Measurements from ENCODE around the gene C2orf76. TPM values are rescaled to one million over a fixed set of nuclear protein-coding genes. Genes with fewer than 3 reads are reported as not detected.

Gene C2orf76
- total RNA-seq, 2 donors from 2014 or later: 10.7 to 10.9 TPM

- H3K27me3 Mint-ChIP-seq (ENCODE audit: insufficient read depth): no peaks in the 10 kb centered on the region
- WGBS, 2 experiments (ENCODE audit: insufficient coverage in 1 of 2, insufficient read length in 1 of 2): 86 to 89% methylated on average over 5 to 6 of the region's 6 CpGs
- H3K27ac Mint-ChIP-seq: no peak overlapping the region
- no peak overlapping the region for H3K4me3 Mint-ChIP-seq
- H3K9ac ChIP-seq (ENCODE audit: extremely low read depth, low read length, poor library complexity, severe bottlenecking): no peak overlapping the region
- H3K9me3 ChIP-seq (ENCODE audit: control insufficient read depth, low read length): no peaks in the 10 kb centered on the region
- no peaks in the 10 kb centered on the region for H3K27me3 ChIP-seq (ENCODE audit: control insufficient read depth, insufficient read depth, low read length, poor library complexity, severe bottlenecking)
- no peak overlapping the region for H3K27ac ChIP-seq (ENCODE audit: low read depth, low read length)
- H3K9me3 Mint-ChIP-seq: peaks cover 1% of the 10 kb centered on the region
- H3K36me3 ChIP-seq (ENCODE audit: control insufficient read depth, insufficient read depth, low read length): no peaks in the 10 kb centered on the region
- no peaks in the 10 kb centered on the region for H3K4me1 Mint-ChIP-seq
- peak; percentile 40 for DNase-seq
- H3K4me1 ChIP-seq (ENCODE audit: control insufficient read depth, insufficient read depth, low read length): no peaks in the 10 kb centered on the region
- TF ChIP-seq CTCF (conservative IDR thresholded peaks at IDR 0.05): no peak
- H3K36me3 Mint-ChIP-seq (ENCODE audit: low read depth): no peaks in the 10 kb centered on the region
- H3K4me3 ChIP-seq (ENCODE audit: low read length): no peak overlapping the region
These were observed 101.0 kb downstream of the C2orf76 start for GRCh38 chr2:119265693-119266066.

DNA sequence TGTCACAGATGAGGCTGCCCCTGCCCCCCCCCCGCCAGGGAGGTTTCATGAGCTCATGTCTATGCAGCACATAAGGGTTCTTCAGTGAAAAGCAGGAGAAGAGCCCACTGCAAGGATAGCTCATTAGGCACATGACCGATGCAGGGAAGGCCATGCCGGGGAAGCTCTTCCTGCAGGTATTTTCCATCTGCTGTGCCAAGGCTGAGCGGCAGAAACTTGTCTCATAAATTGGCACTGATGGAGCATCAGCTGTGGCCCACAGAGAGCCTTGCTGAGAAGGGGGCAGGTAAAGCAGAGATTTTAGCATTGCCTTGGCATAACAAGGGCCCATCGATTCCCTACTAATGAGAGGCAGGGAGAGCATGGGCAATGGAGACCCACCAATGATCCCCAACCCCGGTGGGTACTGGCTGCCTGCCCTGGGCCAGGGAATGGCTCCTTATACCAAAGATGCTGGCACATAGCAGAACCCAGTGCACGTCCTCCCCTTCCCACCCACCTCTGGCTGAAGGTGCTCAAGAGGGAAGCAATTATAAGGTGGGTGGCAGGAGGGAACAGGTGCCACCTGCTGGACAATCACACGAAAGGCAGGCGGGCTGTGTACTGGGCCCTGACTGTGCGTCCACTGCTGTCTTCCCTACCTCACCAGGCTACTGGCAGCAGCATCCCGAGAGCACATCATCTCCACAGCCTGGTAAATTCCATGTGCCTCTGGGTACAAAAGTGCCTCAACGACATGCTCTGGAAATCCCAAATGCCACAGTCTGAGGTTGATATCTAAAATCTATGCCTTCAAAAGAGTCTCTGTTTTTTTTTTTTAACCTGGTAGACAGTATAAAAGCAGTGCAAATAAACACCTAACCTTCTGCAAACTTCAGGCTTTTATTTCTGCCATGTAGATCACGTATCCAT is 101.6 kb downstream of the C2orf76 start:
- Histone ChIP-seq H3K27ac (ENCODE audit: low read depth, low read length) (no peak overlapping the region), H3K36me3 (ENCODE audit: control insufficient read depth, insufficient read depth, low read length) (no peaks in the 10 kb centered on the region), H3K4me1 (ENCODE audit: control insufficient read depth, insufficient read depth, low read length) (no peaks in the 10 kb centered on the region), H3K9me3 (ENCODE audit: control insufficient read depth, low read length) (no peaks in the 10 kb centered on the region), H3K27me3 (ENCODE audit: control insufficient read depth, insufficient read depth, low read length, poor library complexity, severe bottlenecking) (no peaks in the 10 kb centered on the region), H3K4me3 (ENCODE audit: low read length) (no peak overlapping the region), H3K9ac (ENCODE audit: extremely low read depth, low read length, poor library complexity, severe bottlenecking) (no peak overlapping the region)
- peak; percentile 90 for TF ChIP-seq CTCF (conservative IDR thresholded peaks at IDR 0.05)
- no peaks in the 10 kb centered on the region for H3K27me3 Mint-ChIP-seq (ENCODE audit: insufficient read depth)
- no peaks in the 10 kb centered on the region for H3K4me1 Mint-ChIP-seq
- H3K27ac Mint-ChIP-seq: no peak overlapping the region
- peak; percentile 89 for DNase-seq
- H3K36me3 Mint-ChIP-seq (ENCODE audit: low read depth): no peaks in the 10 kb centered on the region
- no peaks in the 10 kb centered on the region for H3K9me3 Mint-ChIP-seq
- WGBS, 2 experiments (ENCODE audit: insufficient coverage in 1 of 2, insufficient read length in 1 of 2): 60 to 65% methylated on average over 8 to 13 of the region's 13 CpGs
- no peak overlapping the region for H3K4me3 Mint-ChIP-seq

DNA sequence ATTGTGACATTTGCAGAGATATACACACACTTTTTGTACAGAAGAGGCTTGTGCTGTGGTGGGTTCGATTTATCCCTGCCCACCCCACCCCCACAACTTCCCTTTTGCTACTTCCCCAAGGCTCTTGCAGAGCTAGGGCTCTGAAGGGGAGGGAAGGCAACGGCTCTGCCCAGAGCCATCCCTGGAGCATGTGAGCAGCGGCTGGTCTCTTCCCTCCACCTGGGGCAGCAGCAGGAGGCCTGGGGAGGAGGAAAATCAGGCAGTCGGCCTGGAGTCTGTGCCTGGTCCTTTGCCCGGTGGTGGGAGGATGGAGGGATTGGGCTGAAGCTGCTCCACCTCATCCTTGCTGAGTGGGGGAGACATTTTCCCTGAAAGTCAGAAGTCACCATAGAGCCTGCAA is 103.0 kb downstream of the C2orf76 start:
- H3K36me3 Mint-ChIP-seq (ENCODE audit: low read depth): no peaks in the 10 kb centered on the region
- H3K9me3 ChIP-seq (ENCODE audit: control insufficient read depth, low read length): no peaks in the 10 kb centered on the region
- no peaks in the 10 kb centered on the region for H3K27me3 Mint-ChIP-seq (ENCODE audit: insufficient read depth)
- DNase-seq: peak; percentile 48
- TF ChIP-seq CTCF (conservative IDR thresholded peaks at IDR 0.05): no peak
- no peak overlapping the region for H3K4me3 Mint-ChIP-seq
- H3K36me3 ChIP-seq (ENCODE audit: control insufficient read depth, insufficient read depth, low read length): no peaks in the 10 kb centered on the region
- peak overlapping the region; percentile 13 for H3K27ac Mint-ChIP-seq
- H3K4me3 ChIP-seq (ENCODE audit: low read length): no peak overlapping the region
- peaks cover 5% of the 10 kb centered on the region for H3K4me1 Mint-ChIP-seq
- H3K27ac ChIP-seq (ENCODE audit: low read depth, low read length): no peak overlapping the region
- no peaks in the 10 kb centered on the region for H3K27me3 ChIP-seq (ENCODE audit: control insufficient read depth, insufficient read depth, low read length, poor library complexity, severe bottlenecking)
- H3K4me1 ChIP-seq (ENCODE audit: control insufficient read depth, insufficient read depth, low read length): peaks cover 3% of the 10 kb centered on the region
- no peaks in the 10 kb centered on the region for H3K9me3 Mint-ChIP-seq
- no peak overlapping the region for H3K9ac ChIP-seq (ENCODE audit: extremely low read depth, low read length, poor library complexity, severe bottlenecking)
- 67 to 80% methylated on average over 1 to 5 of the region's 5 CpGs for WGBS, 2 experiments (ENCODE audit: insufficient coverage in 1 of 2, insufficient read length in 1 of 2)
